Psoas muscle (tissue), 8 donors: ENCODE data around the gene BAIAP2. TPM values are rescaled to one million over a fixed set of nuclear protein-coding genes. Genes with fewer than 3 reads are reported as not detected.

ENCODE experiments used
- ATAC-seq, 4 donors: fragments of 200-7000 bp; cut with Tn5 transposase; one replicate each; pipeline ENCODE4 v1.9.1; 2020; ENCODE audit warnings: moderate library complexity in 3 of 4, mild to moderate bottlenecking in 2 of 4
- DNase-seq, 2 donors: peaks; one replicate each; pipeline ENCODE4 v3.0.0-alpha.2; 2020
- H3K27ac ChIP-seq: fragments of 200-600 bp; one replicate; pipeline ENCODE4 v1.8.0; 2022
- H3K27me3 ChIP-seq, 3 donors: fragments of 200-600 bp in 1 of 3; one replicate each; pipeline versions ENCODE4 v1.6.1 to v1.8.0; 2013 to 2022; ENCODE audit warnings: low read length in 2 of 3, mild to moderate bottlenecking in 2 of 3, moderate library complexity in 1 of 3; ENCODE audit not compliant: insufficient read depth in 3 of 3
- H3K36me3 ChIP-seq, 2 donors: fragments of 200-600 bp in 1 of 2; one replicate each; pipeline versions ENCODE4 v1.6.1 to v1.8.0; 2013 to 2022; ENCODE audit warnings: low read depth in 1 of 2, mild to moderate bottlenecking in 1 of 2, moderate library complexity in 1 of 2; ENCODE audit not compliant: insufficient read depth in 1 of 2
- H3K4me1 ChIP-seq: fragments of 200-600 bp; one replicate; pipeline ENCODE4 v1.8.0; 2022
- H3K4me3 ChIP-seq: fragments of 200-600 bp; one replicate; pipeline ENCODE4 v1.8.0; 2022; ENCODE audit warnings: mild to moderate bottlenecking
- H3K9me3 ChIP-seq: fragments of 200-600 bp; one replicate; pipeline ENCODE4 v1.8.0; 2022
- WGBS, 3 donors: extraction: QIAGEN DNeasy Blood & Tissue Kit; methylation state at CpG; one replicate each; pipeline versions ENCODE4 v1.1.6 to v1.1.7; 2013; 5-methylcytosine and 5-hydroxymethylcytosine counted together
- intact Hi-C, 2 donors: fragments of 100-400 bp; cut with DNase I; formaldehyde crosslinking; loops; one replicate each; pipeline versions ENCODE4 v1.11.0 to v1.14.2; 2022
- polyA plus RNA-seq, 3 donors: library from polyadenylated mRNA; stranded (reverse); fragments of 200-250 nt; gene quantifications; one replicate each; pipeline ENCODE4 v1.2.3, GENCODE V29; 2013
- total RNA-seq, 4 donors: library from RNA; stranded (reverse); fragmentation: NEBNext Ultra II Directional in 2 of 4; extraction: Animal tissue kit (Norgen Biotek cat#: 25700) in 2 of 4; gene quantifications; one replicate each; pipeline versions ENCODE4 v1.2.1 to v1.2.4, GENCODE V29; 2021 to 2023
- TF ChIP-seq, protein P1 (sequence below): fragments of 200-600 bp; IDR thresholded peaks from one replicate; pipeline ENCODE4 v1.8.0; 2022; ENCODE audit warnings: antibody characterized with exemption
- donor health status: healthy with polysubstance abuse.
- donor health status: DM: no; HTN: no; CAD: no; lungs with moderate emphysema.
- donor health status: Bipolar disorder and iron deficiency.
- donor health status: healthy.
- donor health status: DM: yes; HTN: yes; CAD: no.
- donor health status: DM: no; HTN: no; CAD: no.
- donor health status: DM: no; HTN: no; CAD: no.
- donor health status: DM: yes; HTN: yes; CAD: no.

Gene BAIAP2
- total and polyA plus RNA-seq, 7 donors = 3.9 to 28.9 (median 8.6) TPM

GRCh38 chr17:81062014-81062780 lies 27.2 kb downstream of the BAIAP2 start:
- DNase-seq (no peak), ATAC-seq (no peak)
- H3K4me3 ChIP-seq = no peak overlapping the region
- peaks cover 0 to under 1% (median 0%) of the 10 kb centered on the region in 3 donors for H3K27me3 ChIP-seq
- TF ChIP-seq, protein P1, sequence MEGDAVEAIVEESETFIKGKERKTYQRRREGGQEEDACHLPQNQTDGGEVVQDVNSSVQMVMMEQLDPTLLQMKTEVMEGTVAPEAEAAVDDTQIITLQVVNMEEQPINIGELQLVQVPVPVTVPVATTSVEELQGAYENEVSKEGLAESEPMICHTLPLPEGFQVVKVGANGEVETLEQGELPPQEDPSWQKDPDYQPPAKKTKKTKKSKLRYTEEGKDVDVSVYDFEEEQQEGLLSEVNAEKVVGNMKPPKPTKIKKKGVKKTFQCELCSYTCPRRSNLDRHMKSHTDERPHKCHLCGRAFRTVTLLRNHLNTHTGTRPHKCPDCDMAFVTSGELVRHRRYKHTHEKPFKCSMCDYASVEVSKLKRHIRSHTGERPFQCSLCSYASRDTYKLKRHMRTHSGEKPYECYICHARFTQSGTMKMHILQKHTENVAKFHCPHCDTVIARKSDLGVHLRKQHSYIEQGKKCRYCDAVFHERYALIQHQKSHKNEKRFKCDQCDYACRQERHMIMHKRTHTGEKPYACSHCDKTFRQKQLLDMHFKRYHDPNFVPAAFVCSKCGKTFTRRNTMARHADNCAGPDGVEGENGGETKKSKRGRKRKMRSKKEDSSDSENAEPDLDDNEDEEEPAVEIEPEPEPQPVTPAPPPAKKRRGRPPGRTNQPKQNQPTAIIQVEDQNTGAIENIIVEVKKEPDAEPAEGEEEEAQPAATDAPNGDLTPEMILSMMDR = no peak
- WGBS, 3 donors = 92 to 94% (median 93%) methylated on average over 19 of the region's 19 CpGs
- intact Hi-C loops = no loop called here
- H3K9me3 ChIP-seq = no peaks in the 10 kb centered on the region
- H3K27ac ChIP-seq = no peak overlapping the region
- no peaks in the 10 kb centered on the region for H3K36me3 ChIP-seq
- H3K4me1 ChIP-seq = peaks cover 10% of the 10 kb centered on the region

GRCh38 chr17:81063106-81064093 lies 28.4 kb downstream of the BAIAP2 start:
- ATAC-seq (no peak), DNase-seq (no peak)
- Histone ChIP-seq H3K4me1 (peaks cover 5% of the 10 kb centered on the region), H3K9me3 (no peaks in the 10 kb centered on the region), H3K36me3 (no peaks in the 10 kb centered on the region), H3K27ac (no peak overlapping the region), H3K27me3 (peaks cover 0 to 12% (median 0%) of the 10 kb centered on the region in 3 donors), H3K4me3 (no peak overlapping the region)
- 80 to 83% (median 82%) methylated on average over 22 of the region's 22 CpGs for WGBS, 3 donors
- intact Hi-C loops = no loop called here
- TF ChIP-seq, protein P1 = no peak

GRCh38 chr17:81064678-81065475 lies 29.9 kb downstream of the BAIAP2 start:
- 43 to 61% (median 55%) methylated on average over 19 of the region's 19 CpGs for WGBS, 3 donors
- no peak overlapping the region for H3K27ac ChIP-seq

GRCh38 chr17:81065500-81065899 lies 30.5 kb downstream of the BAIAP2 start:
- DNase-seq (no peak), ATAC-seq (peak; percentile 16 to 59 (median 49))
- TF ChIP-seq, protein P1 = no peak
- Histone ChIP-seq H3K36me3 (no peaks in the 10 kb centered on the region), H3K9me3 (no peaks in the 10 kb centered on the region), H3K27me3 (peaks cover 0 to 19% (median 0%) of the 10 kb centered on the region in 3 donors), H3K4me1 (peaks cover 5% of the 10 kb centered on the region), H3K27ac (no peak overlapping the region), H3K4me3 (no peak overlapping the region)
- intact Hi-C loops = no loop called here
- WGBS, 3 donors = 64 to 68% (median 67%) methylated on average over 10 of the region's 10 CpGs

More at GRCh38 chr17:81064678-81065475, 29.9 kb downstream of the BAIAP2 start:
- ATAC-seq (peak; percentile 38 to 63 (median 54)), DNase-seq (no peak)
- Histone ChIP-seq H3K9me3 (no peaks in the 10 kb centered on the region), H3K4me3 (no peak overlapping the region), H3K36me3 (no peaks in the 10 kb centered on the region), H3K27me3 (peaks cover 0 to 19% (median 0%) of the 10 kb centered on the region in 3 donors), H3K4me1 (peaks cover 5% of the 10 kb centered on the region)
- TF ChIP-seq, protein P1 = no peak
- intact Hi-C loops = no loop called here
